Pancreas (tissue), 10 donors: Measurements from ENCODE around the gene SLC35C1. TPM values are rescaled to one million over a fixed set of nuclear protein-coding genes. Genes with fewer than 3 reads are reported as not detected.

Experiments used
- ATAC-seq, 4 donors: fragments of 200-7000 bp; cut with Tn5 transposase; one replicate each; pipeline versions ENCODE4 v1.8.0 to v1.9.1; 2020; ENCODE audit warnings: mild to moderate bottlenecking in 4 of 4, moderate library complexity in 4 of 4
- DNase-seq, 6 donors: peaks; one replicate each; pipeline ENCODE4 v3.0.0-alpha.2; 2020
- FAIRE-seq: peaks from 2 replicates; lab custom pipeline; 2012; peaks lifted over from hg19 to GRCh38; lab: Jason Lieb, UNC
- H3K27ac ChIP-seq, 4 donors: fragments of 200-600 bp; sonication (generic); 1 replicate in 3 of 4; 2 replicates in 1 of 4; pipeline versions ENCODE4 v1.5.0 to v1.8.0; 2020
- H3K27me3 ChIP-seq, 4 donors: fragments of 200-600 bp; one replicate each; pipeline ENCODE4 v1.8.0; 2021
- H3K36me3 ChIP-seq, 3 donors: fragments of 200-600 bp; sonication (generic) in 1 of 3; one replicate each; pipeline versions ENCODE4 v1.5.0 to v1.8.0; 2020 to 2021
- H3K4me1 ChIP-seq, 3 donors: fragments of 200-600 bp; one replicate each; pipeline ENCODE4 v1.8.0; 2021
- H3K4me3 ChIP-seq, 4 donors: fragments of 200-600 bp; sonication (generic) in 2 of 4; one replicate each; pipeline versions ENCODE4 v1.5.0 to v1.8.0; 2020 to 2021
- H3K9me3 ChIP-seq, 4 donors: fragments of 200-600 bp; one replicate each; pipeline ENCODE4 v1.8.0; 2021
- CTCF ChIP-seq, 4 donors: fragments of 200-600 bp; sonication (generic) in 3 of 4; IDR thresholded peaks; one replicate each; pipeline versions ENCODE4 v1.5.0 to v1.8.0; 2021; ENCODE audit warnings: antibody characterized with exemption in 4 of 4
- WGBS, 2 donors: extraction: QIAGEN DNeasy Blood & Tissue Kit; methylation state at CpG; one replicate each; pipeline ENCODE4 v1.1.7; 2013; 5-methylcytosine and 5-hydroxymethylcytosine counted together
- intact Hi-C, 3 donors: fragments of 100-400 bp; cut with DNase I; formaldehyde crosslinking; loops; one replicate each; pipeline versions ENCODE4 v1.11.1 to v1.14.2; 2022
- polyA plus RNA-seq, 2 donors: library from polyadenylated mRNA; stranded (reverse); fragments of 200-250 nt; gene quantifications; one replicate each; pipeline ENCODE4 v1.2.3, GENCODE V29; 2013
- total RNA-seq, 6 donors: library from RNA; stranded (reverse); fragmentation: NEBNext Ultra II Directional in 4 of 6; extraction: Animal tissue kit (Norgen Biotek cat#: 25700) in 4 of 6; gene quantifications; one replicate each; pipeline versions ENCODE4 v1.2.1 to v1.2.4, GENCODE V29; 2021 to 2023
- donor health status: healthy with polysubstance abuse.
- donor health status: DM: no; HTN: no; CAD: no; lungs with moderate emphysema.
- donor health status: DM: no; HTN: no; CAD: no.
- donor health status: control.
- donor health status: control.
- donor health status: Bipolar disorder and iron deficiency.
- donor health status: DM: yes; HTN: yes; CAD: no.
- donor health status: DM: no; HTN: no; CAD: no.
- donor health status: DM: no; HTN: no; CAD: no.
- donor health status: DM: yes; HTN: yes; CAD: no.

Gene SLC35C1
- total and polyA plus RNA-seq, 8 donors, result 5.4 to 14.2 (median 7.5) TPM

GRCh38 chr11:45860764-45861510, 56.0 kb downstream of the SLC35C1 start:
- no peaks in the 10 kb centered on the region for H3K27me3 ChIP-seq
- H3K27ac ChIP-seq, result no peak overlapping the region
- no peaks in the 10 kb centered on the region for H3K9me3 ChIP-seq
- DNase-seq (peak in 1 of 6 donors; percentile 4), ATAC-seq (no peak), FAIRE-seq (no peak)
- H3K36me3 ChIP-seq, result peaks cover 0 to 53% (median 17%) of the 10 kb centered on the region in 3 donors
- no peak for TF ChIP-seq CTCF (IDR thresholded peaks at IDR 0.05)
- intact Hi-C loops, result loop anchor here in 1 of 3 donors (10.0 kb wide), 1 partner anchor 54 kb away; the partner anchor contains the start of gene PEX16
- peaks cover 31 to 41% (median 32%) of the 10 kb centered on the region in 3 donors for H3K4me1 ChIP-seq
- WGBS, 2 donors, result 90% methylated on average over 10 of the region's 10 CpGs
- no peak overlapping the region for H3K4me3 ChIP-seq

Other genes with a start within 250 kb of the SLC35C1 start
- gene CHST1, start 139.5 kb upstream of the SLC35C1 start, total RNA-seq, result 1 to 10 TPM in 2 of 6 donors, under 1 TPM in 4; 0.23 to 4.8 (median 0.50) TPM
- gene CHST1, start 139.5 kb upstream of the SLC35C1 start, polyA plus RNA-seq, result 1 to 10 TPM in 1 of 2 donors, under 1 TPM in 1; 0.76 to 1.4 TPM
- 10 to 100 TPM; 15.3 to 29.4 (median 20.7) TPM for gene CRY2, start 42.3 kb downstream of the SLC35C1 start, total RNA-seq
- 10 to 100 TPM; 16.0 to 28.5 TPM for gene CRY2, start 42.3 kb downstream of the SLC35C1 start, polyA plus RNA-seq
- gene MAPK8IP1, start 80.5 kb downstream of the SLC35C1 start, total RNA-seq, result 10 to 100 TPM; 21.3 to 49.7 (median 40.6) TPM
- gene MAPK8IP1, start 80.5 kb downstream of the SLC35C1 start, polyA plus RNA-seq, result 10 to 100 TPM; 22.5 to 31.6 TPM
- gene FREY1, start 102.1 kb downstream of the SLC35C1 start, total RNA-seq, result under 1 TPM in 5 of 6 donors, not detected in 1; 0.28 to 0.66 (median 0.40) TPM
- 1 to 10 TPM in 1 of 2 donors, under 1 TPM in 1; 0.12 to 1.3 TPM for gene FREY1, start 102.1 kb downstream of the SLC35C1 start, polyA plus RNA-seq
- gene PEX16, start 112.7 kb downstream of the SLC35C1 start, total RNA-seq, result 10 to 100 TPM; 18.6 to 26.8 (median 23.6) TPM
- 10 to 100 TPM; 39.2 to 44.3 TPM for gene PEX16, start 112.7 kb downstream of the SLC35C1 start, polyA plus RNA-seq
- 10 to 100 TPM in 5 of 6 donors, 1 to 10 TPM in 1; 9.0 to 20.4 (median 16.9) TPM for gene LARGE2, start 117.5 kb downstream of the SLC35C1 start, total RNA-seq
- gene LARGE2, start 117.5 kb downstream of the SLC35C1 start, polyA plus RNA-seq, result 10 to 100 TPM; 48.2 to 48.4 TPM